Gastrocnemius medialis (tissue), 4 donors: ENCODE measurements around the gene RRH.

Source experiments
- CTCF ChIP-seq, 5 experiments: fragments of 450-650 bp in 3 of 5; fragments of 200-600 bp in 2 of 5; sonication (generic) in 2 of 5; IDR thresholded peaks in 4 of 5; conservative IDR thresholded peaks in 1 of 5; 1 replicate in 4 of 5; 2 replicates in 1 of 5; pipeline ENCODE4 v1.5.1; 2016 to 2019; ENCODE audit warnings: antibody characterized with exemption in 5 of 5, mild to moderate bottlenecking in 3 of 5, moderate library complexity in 3 of 5
- POLR2A ChIP-seq, 2 donors: fragments of 450-650 bp; IDR thresholded peaks; one replicate each; pipeline ENCODE4 v1.6.1; 2017; ENCODE audit warnings: antibody characterized with exemption in 2 of 2, mild to moderate bottlenecking in 2 of 2, moderate library complexity in 2 of 2

GRCh38 chr4:109870061-109870460 lies 42.3 kb downstream of the RRH start:
- TF ChIP-seq CTCF (IDR thresholded peaks at IDR 0.05 in 4 of 5, conservative IDR thresholded peaks at IDR 0.05 in 1 of 5) (no peak), POLR2A (IDR thresholded peaks at IDR 0.05) (no peak)
